ENCODE measurements around the gene BCAN.

Gene BCAN

DNA sequence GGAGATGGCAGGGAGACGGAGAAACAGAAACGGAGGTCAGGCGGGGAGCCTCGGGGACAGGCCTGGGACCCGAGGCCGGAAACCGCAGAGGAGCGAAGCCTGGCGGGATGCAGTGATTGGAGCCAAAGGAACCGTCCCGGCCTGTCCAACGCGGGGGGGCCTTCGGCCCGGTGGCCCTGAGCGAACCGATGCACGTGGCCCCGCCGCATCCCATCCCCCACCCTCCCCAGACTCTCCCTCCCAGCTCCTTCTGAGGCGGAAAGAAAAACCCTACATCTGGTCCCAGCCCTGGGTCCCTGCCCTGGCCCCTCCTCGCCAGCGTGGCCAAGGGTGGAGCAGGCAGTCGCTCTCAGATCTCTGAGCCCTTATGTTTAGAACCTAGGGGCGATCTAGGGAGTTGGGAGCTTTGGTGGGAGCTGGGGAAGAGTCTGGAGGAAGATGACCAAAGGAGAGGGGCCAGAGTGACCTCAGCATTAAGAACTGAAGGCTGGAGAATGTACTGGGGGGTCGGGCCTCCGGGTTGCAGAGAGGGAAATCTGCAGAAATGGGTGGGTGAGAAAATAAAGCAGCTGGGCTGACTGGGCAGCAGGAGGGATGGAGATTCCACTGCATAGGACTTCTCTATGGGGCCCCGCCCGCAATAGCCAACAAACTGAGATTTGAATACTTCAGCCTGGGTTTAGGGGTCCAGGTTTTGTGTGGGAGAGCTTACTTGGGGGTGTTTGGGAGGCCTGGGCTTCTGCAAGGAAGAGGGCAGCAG is 64.9 kb downstream of the BCAN start:
- no peak for DNase-seq (ENCODE audit: extremely low spot score)
- TF ChIP-seq LEF1 (IDR thresholded peaks at IDR 0.05; ENCODE audit: borderline replicate concordance) (no peak), NFRKB (IDR thresholded peaks at IDR 0.05) (no peak), HDGF (IDR thresholded peaks at IDR 0.05; ENCODE audit: borderline replicate concordance) (no peak), ARNT (IDR thresholded peaks at IDR 0.05) (no peak), FOXA1 (IDR thresholded peaks at IDR 0.05) (no peak)
- ChIA-PET POLR2A (interaction anchor here (0.6 to 9.5 kb wide), 9 partner anchors 17 to 107 kb away, joined by 3 to 120 read pairs (median 4); partner anchors contain the start of genes ISG20L2, METTL25B, MRPL24 and NES), CTCF (interaction anchor here (0.6 to 20.6 kb wide), 14 partner anchors 9 to 177 kb away, joined by 3 to 429 read pairs (median 5); partner anchors contain the start of genes ISG20L2, METTL25B and NTRK1)

DNA sequence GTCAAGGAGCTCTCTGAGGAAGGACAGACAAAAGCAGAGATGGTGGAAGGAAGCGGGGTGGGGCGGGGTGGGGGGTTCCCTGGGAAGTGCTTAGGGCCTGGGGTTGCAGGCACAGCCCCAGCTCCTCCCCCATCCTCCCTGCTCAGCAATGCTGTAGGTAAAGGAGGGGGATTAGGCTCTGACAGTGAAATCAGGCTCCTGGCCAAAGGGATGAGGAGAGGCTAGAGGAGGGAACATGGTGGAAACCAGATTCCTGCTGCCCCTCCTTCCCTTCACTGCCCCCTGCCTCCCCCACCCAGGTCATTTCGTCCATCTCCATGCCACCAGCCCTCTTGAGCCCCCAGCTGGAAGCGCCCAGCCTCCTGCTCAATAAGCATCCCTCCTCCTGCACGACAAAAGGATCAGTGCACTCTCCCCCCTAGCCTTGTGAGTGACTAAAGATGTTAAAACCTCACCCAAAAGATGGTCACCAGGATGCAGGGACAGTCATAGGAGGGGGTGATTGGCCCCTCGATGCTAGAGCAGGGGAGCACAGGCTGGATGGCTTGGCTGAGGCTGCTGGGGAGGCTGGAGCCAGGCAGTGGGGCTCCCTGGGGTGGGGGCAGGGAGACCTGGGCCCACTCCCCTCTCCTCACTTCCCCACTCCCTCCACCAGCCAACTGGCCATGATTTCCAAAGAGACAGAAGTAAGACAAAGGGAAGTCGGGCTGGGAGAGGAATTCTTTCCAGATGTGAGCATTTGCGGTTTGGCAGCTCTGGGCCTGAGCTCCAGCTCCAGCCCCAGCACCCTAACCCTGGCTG is 65.7 kb downstream of the BCAN start:
- no peak for TF ChIP-seq L3MBTL2 (conservative IDR thresholded peaks at IDR 0.05)
- no peak for TF ChIP-seq ZNF384 (IDR thresholded peaks at IDR 0.05)
- TF ChIP-seq SUZ12 (IDR thresholded peaks at IDR 0.05): no peak
- no peak for TF ChIP-seq FOXK2 (IDR thresholded peaks at IDR 0.05)
- no peak for TF ChIP-seq FOXM1 (IDR thresholded peaks at IDR 0.05; ENCODE audit: borderline replicate concordance)
- TF ChIP-seq FOXA1 (IDR thresholded peaks at IDR 0.05): no peak
- no peak for TF ChIP-seq NFRKB (IDR thresholded peaks at IDR 0.05)
- no peak for TF ChIP-seq LEF1 (IDR thresholded peaks at IDR 0.05; ENCODE audit: borderline replicate concordance)
- no peak for DNase-seq (ENCODE audit: extremely low spot score)
- ChIA-PET CTCF (interaction anchor here (0.6 to 20.6 kb wide), 7 partner anchors 11 to 176 kb away, joined by 3 to 429 read pairs (median 3); partner anchors contain the start of genes ISG20L2, METTL25B and NTRK1), POLR2A (interaction anchor here (1.9 to 9.5 kb wide), 3 partner anchors 18 to 46 kb away, joined by 4 to 120 read pairs (median 72); partner anchors contain the start of genes ISG20L2 and METTL25B)

DNA sequence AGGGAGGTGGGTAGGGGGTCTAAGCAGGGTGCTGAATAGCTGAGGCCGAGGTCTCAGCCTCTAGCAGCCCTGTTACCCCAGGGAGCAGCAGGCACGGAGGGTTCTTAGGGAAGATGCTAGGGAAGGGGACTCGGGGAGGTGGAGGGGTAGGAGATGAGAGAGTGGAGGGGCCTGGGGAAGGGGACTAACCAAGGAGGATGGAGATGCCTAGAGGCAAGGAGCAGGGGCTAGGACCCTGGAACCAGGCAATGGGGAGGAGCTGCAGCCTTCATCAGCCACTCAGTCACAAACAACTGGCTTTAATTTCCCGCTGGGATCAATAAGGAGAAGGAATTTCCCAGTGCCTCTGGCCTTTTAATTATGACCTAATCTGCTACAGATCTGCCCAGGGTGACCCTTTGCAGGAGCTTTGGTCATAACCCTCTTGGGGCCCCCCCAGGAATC is 66.3 kb downstream of the BCAN start:
- no peak for DNase-seq (ENCODE audit: extremely low spot score)
- TF ChIP-seq, protein P1, sequence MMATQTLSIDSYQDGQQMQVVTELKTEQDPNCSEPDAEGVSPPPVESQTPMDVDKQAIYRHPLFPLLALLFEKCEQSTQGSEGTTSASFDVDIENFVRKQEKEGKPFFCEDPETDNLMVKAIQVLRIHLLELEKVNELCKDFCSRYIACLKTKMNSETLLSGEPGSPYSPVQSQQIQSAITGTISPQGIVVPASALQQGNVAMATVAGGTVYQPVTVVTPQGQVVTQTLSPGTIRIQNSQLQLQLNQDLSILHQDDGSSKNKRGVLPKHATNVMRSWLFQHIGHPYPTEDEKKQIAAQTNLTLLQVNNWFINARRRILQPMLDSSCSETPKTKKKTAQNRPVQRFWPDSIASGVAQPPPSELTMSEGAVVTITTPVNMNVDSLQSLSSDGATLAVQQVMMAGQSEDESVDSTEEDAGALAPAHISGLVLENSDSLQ (IDR thresholded peaks at IDR 0.05): no peak
- no peak for TF ChIP-seq BHLHE40 (IDR thresholded peaks at IDR 0.05; ENCODE audit: borderline replicate concordance)
- no peak for TF ChIP-seq SP1 (IDR thresholded peaks at IDR 0.05)
- ChIA-PET CTCF (interaction anchor here (5.9 to 20.6 kb wide), 2 partner anchors 17 to 19 kb away, joined by 67 to 429 read pairs; partner anchors contain the start of genes ISG20L2 and METTL25B), POLR2A (interaction anchor here (1.0 to 9.5 kb wide), 3 partner anchors 18 to 47 kb away, joined by 3 to 120 read pairs (median 72); partner anchors contain the start of genes ISG20L2 and METTL25B)

DNA sequence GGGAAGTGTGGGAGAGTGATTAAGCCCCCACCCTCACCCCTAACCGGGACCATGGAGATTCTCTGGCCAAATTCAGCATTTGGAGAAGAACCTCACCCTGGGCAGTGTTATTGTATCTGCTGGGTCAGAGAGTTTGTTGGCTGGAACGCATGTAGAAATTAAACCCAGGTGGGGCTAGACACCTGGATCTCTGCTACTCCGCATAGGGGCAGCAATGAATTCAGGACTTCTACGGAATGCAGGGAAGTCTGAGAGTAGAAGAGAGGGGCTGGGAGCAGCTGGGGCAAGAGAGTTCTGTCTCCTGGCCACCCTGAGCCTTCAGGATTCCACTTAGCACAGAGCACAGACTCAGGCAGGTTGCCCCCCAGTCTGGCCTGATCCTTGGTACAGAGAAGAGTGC is 67.1 kb downstream of the BCAN start:
- ChIA-PET CTCF (interaction anchor here (0.6 to 20.6 kb wide), 3 partner anchors 18 to 31 kb away, joined by 3 to 429 read pairs (median 67); partner anchors contain the start of genes ISG20L2 and METTL25B), POLR2A (interaction anchor here (1.0 to 9.5 kb wide), 3 partner anchors 18 to 48 kb away, joined by 3 to 120 read pairs (median 72); partner anchors contain the start of genes ISG20L2 and METTL25B)
- DNase-seq (ENCODE audit: extremely low spot score): no peak
- no peak for TF ChIP-seq ARNT (IDR thresholded peaks at IDR 0.05)
- no peak for TF ChIP-seq HDGF (IDR thresholded peaks at IDR 0.05; ENCODE audit: borderline replicate concordance)
- no peak for TF ChIP-seq FOXM1 (IDR thresholded peaks at IDR 0.05; ENCODE audit: borderline replicate concordance)
- TF ChIP-seq ELF4 (IDR thresholded peaks at IDR 0.05): no peak
- no peak for TF ChIP-seq BHLHE40 (IDR thresholded peaks at IDR 0.05; ENCODE audit: borderline replicate concordance)
- no peak for TF ChIP-seq L3MBTL2 (conservative IDR thresholded peaks at IDR 0.05)
- no peak for TF ChIP-seq SUZ12 (IDR thresholded peaks at IDR 0.05)
- no peak for TF ChIP-seq FOXA1 (IDR thresholded peaks at IDR 0.05)
- no peak for TF ChIP-seq TARDBP (IDR thresholded peaks at IDR 0.05)
- no peak for TF ChIP-seq SP1 (IDR thresholded peaks at IDR 0.05)
- no peak for TF ChIP-seq FOXK2 (IDR thresholded peaks at IDR 0.05)
- no peak for TF ChIP-seq CTBP1 (IDR thresholded peaks at IDR 0.05; ENCODE audit: borderline replicate concordance)
- TF ChIP-seq, protein P1 (IDR thresholded peaks at IDR 0.05): no peak
- TF ChIP-seq NFRKB (IDR thresholded peaks at IDR 0.05): no peak
